ENCODE results near the gene CDKL4. TPM values are rescaled to one million over a fixed set of nuclear protein-coding genes. Genes with fewer than 3 reads are reported as not detected.
"Not testable (repeated sequence)": the region's sequence is repeated elsewhere in the genome, so short reads cannot be mapped to it uniquely, and the experiment has no call there.

CDKL4 gene
- total RNA-seq, 1 donor from 2014 or later = 0.66 TPM

GRCh38 chr2:39246382-39246980 lies 2.7 kb upstream of the CDKL4 start:
- Histone ChIP-seq H3K9me3 (replicated peaks) (no peaks in the 10 kb centered on the region), H3K36me3 (peaks cover 31% of the 10 kb centered on the region), H3K4me3 (no peak overlapping the region), H3K27ac (replicated peaks) (peak overlapping the region; percentile 54), H3K27me3 (ENCODE audit: low read depth) (no peaks in the 10 kb centered on the region), H3K4me1 (peaks cover 5% of the 10 kb centered on the region)
- TF ChIP-seq CTCF (IDR thresholded peaks at IDR 0.05; ENCODE audit: borderline replicate concordance) = no peak
- intact Hi-C loops (cut with micrococcal nuclease) = no loop called here
- no peak for DNase-seq

GRCh38 chr2:39244963-39245625 lies 1.3 kb upstream of the CDKL4 start:
- H3K4me1 ChIP-seq; H3K9me3 ChIP-seq (replicated peaks); intact Hi-C loops (cut with micrococcal nuclease); DNase-seq; H3K27me3 ChIP-seq (ENCODE audit: low read depth); H3K27ac ChIP-seq (replicated peaks): not testable (repeated sequence)
- Histone ChIP-seq H3K4me3 (peak overlapping the region; percentile 42), H3K36me3 (peaks cover 17% of the 10 kb centered on the region)

GRCh38 chr2:39244241-39244862 lies 582 bp upstream of the CDKL4 start:
- H3K27me3 ChIP-seq (ENCODE audit: low read depth); H3K27ac ChIP-seq (replicated peaks); DNase-seq; intact Hi-C loops (cut with micrococcal nuclease); H3K9me3 ChIP-seq (replicated peaks); H3K4me1 ChIP-seq: not testable (repeated sequence)
- Histone ChIP-seq H3K4me3 (peak overlapping the region; percentile 58), H3K36me3 (peaks cover 10% of the 10 kb centered on the region)

GRCh38 chr2:39241588-39241987 lies 2.2 kb downstream of the CDKL4 start:
- peak overlapping the region; percentile 10 for H3K27ac ChIP-seq (replicated peaks)
- no peaks in the 10 kb centered on the region for H3K36me3 ChIP-seq
- H3K4me3 ChIP-seq = no peak overlapping the region
- DNase-seq = no peak
- H3K9me3 ChIP-seq (replicated peaks) = peaks cover 5% of the 10 kb centered on the region
- no peaks in the 10 kb centered on the region for H3K4me1 ChIP-seq
- no peaks in the 10 kb centered on the region for H3K27me3 ChIP-seq (ENCODE audit: low read depth)
- no peak for TF ChIP-seq CTCF (IDR thresholded peaks at IDR 0.05; ENCODE audit: borderline replicate concordance)
- intact Hi-C loops (cut with micrococcal nuclease) = no loop called here

GRCh38 chr2:39240758-39241157 lies 3.0 kb downstream of the CDKL4 start:
- no peak for DNase-seq
- intact Hi-C loops (cut with micrococcal nuclease) = no loop called here
- Histone ChIP-seq H3K4me3 (no peak overlapping the region), H3K4me1 (no peaks in the 10 kb centered on the region), H3K27me3 (ENCODE audit: low read depth) (no peaks in the 10 kb centered on the region), H3K9me3 (replicated peaks) (peaks cover 5% of the 10 kb centered on the region), H3K36me3 (no peaks in the 10 kb centered on the region), H3K27ac (replicated peaks) (no peak overlapping the region)
- no peak for TF ChIP-seq CTCF (IDR thresholded peaks at IDR 0.05; ENCODE audit: borderline replicate concordance)

- TF ChIP-seq CTCF (IDR thresholded peaks at IDR 0.05; ENCODE audit: borderline replicate concordance) = no peak
- Histone ChIP-seq H3K9me3 (replicated peaks) (peaks cover 5% of the 10 kb centered on the region), H3K4me3 (no peak overlapping the region), H3K27ac (replicated peaks) (no peak overlapping the region), H3K4me1 (peaks cover 5% of the 10 kb centered on the region), H3K36me3 (no peaks in the 10 kb centered on the region), H3K27me3 (ENCODE audit: low read depth) (no peaks in the 10 kb centered on the region)
- no peak for DNase-seq
- intact Hi-C loops (cut with micrococcal nuclease) = loop anchor here (5.0 kb wide), 1 partner anchor 287 kb away; no protein-coding TSS in a partner anchor
Measured at GRCh38 chr2:39234754-39235153, 9.0 kb downstream of the CDKL4 start.
